ENCODE results near the gene AADAT.
"Not testable (repeated sequence)": the region's sequence is repeated elsewhere in the genome, so short reads cannot be mapped to it uniquely, and the experiment has no call there.

AADAT gene

GRCh38 chr4:170049766-170050165 is 40.0 kb downstream of the AADAT start:
- no peak for DNase-seq (ENCODE audit: low read depth)
- TF ChIP-seq, protein P1, sequence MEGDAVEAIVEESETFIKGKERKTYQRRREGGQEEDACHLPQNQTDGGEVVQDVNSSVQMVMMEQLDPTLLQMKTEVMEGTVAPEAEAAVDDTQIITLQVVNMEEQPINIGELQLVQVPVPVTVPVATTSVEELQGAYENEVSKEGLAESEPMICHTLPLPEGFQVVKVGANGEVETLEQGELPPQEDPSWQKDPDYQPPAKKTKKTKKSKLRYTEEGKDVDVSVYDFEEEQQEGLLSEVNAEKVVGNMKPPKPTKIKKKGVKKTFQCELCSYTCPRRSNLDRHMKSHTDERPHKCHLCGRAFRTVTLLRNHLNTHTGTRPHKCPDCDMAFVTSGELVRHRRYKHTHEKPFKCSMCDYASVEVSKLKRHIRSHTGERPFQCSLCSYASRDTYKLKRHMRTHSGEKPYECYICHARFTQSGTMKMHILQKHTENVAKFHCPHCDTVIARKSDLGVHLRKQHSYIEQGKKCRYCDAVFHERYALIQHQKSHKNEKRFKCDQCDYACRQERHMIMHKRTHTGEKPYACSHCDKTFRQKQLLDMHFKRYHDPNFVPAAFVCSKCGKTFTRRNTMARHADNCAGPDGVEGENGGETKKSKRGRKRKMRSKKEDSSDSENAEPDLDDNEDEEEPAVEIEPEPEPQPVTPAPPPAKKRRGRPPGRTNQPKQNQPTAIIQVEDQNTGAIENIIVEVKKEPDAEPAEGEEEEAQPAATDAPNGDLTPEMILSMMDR (IDR thresholded peaks at IDR 0.05; ENCODE audit: control insufficient read depth, extremely low read depth, insufficient read depth) = no peak

DNA sequence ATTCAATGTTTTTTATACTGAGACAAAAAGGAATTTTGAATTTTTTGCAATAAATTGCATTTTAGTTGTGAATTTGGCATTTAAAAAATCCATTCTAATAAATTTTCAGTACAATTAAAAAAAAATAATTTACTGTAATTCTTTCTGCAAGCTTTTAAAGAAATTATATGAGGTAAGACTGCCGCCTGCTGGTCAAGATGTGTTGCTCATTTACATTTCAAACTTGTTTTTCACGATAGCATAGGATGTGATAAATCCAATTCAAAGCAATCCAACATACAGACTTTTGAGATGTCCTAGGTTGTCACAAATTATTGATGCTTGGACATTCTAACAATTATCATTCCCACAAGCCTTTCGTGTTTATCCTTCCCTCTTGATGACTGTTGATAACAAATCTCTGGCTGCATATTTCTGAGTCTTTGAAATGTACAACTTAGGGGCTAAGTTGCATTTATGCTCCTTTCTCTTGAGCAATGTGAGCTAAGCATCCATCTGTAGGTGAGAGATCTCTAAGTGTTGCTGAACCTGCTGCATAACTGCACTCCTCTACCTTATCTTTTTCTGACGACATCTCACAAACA is 41.9 kb downstream of the AADAT start:
- no peak overlapping the region for H3K4me3 ChIP-seq (ENCODE audit: low read depth, low read length)
- TF ChIP-seq, protein P1 (IDR thresholded peaks at IDR 0.05; ENCODE audit: control insufficient read depth, extremely low read depth, insufficient read depth) = peak; percentile 70
- DNase-seq (ENCODE audit: low read depth) = peak; percentile 50

More at GRCh38 chr4:170049766-170050165, 40.0 kb downstream of the AADAT start:
- H3K4me3 ChIP-seq (ENCODE audit: low read depth, low read length) = no peak overlapping the region

DNA sequence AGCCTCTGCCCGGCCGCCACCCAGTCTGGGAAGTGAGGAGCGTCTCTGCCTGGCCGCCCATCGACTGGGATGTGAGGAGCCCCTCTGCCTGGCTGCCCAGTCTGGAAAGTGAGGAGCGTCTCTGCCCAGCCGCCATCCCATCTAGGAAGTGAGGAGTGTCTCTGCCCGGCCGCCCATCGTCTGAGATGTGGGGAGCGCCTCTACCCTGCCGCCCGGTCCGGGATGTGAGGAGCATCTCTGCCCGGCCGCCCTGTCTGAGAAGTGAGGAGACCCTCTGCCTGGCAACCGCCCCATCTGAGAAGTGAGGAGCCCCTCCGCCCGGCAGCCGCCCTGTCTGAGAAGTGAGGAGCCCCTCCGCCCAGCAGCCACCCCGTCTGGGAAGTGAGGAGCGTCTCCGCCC is 43.6 kb downstream of the AADAT start:
- not testable (repeated sequence) for DNase-seq (ENCODE audit: low read depth)

GRCh38 chr4:170040031-170040680 is 49.6 kb downstream of the AADAT start:
- no peak for DNase-seq (ENCODE audit: low read depth)
- TF ChIP-seq, protein P1 (IDR thresholded peaks at IDR 0.05; ENCODE audit: control insufficient read depth, extremely low read depth, insufficient read depth) = no peak
- H3K4me3 ChIP-seq (ENCODE audit: low read depth, low read length) = no peak overlapping the region

More for the DNA sequence above, 43.6 kb downstream of the AADAT start:
- not testable (repeated sequence) for H3K4me3 ChIP-seq (ENCODE audit: low read depth, low read length)

GRCh38 chr4:170038769-170039168 is 51.0 kb downstream of the AADAT start:
- H3K4me3 ChIP-seq (ENCODE audit: low read depth, low read length) = no peak overlapping the region
- TF ChIP-seq, protein P1 (IDR thresholded peaks at IDR 0.05; ENCODE audit: control insufficient read depth, extremely low read depth, insufficient read depth) = no peak
- DNase-seq (ENCODE audit: low read depth) = no peak

DNA sequence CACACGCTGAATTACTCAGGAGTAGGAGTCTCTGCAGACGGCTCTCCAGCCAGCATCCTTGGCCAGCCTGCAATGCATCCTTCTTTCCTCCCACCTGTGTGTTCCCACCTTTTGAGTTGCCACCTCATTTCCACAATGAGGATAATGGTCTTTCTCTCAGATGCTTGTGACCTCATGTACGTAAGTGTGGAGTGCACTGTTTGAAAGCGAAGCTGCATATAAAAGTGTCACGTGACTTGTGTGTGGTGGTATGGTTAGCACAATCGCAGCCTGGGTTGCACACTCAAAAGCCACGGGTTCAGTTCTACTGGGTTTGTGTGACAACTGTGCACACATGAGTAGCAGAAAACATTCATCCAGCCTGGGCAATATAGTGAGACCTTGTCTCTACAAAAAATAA is 51.5 kb downstream of the AADAT start:
- DNase-seq (ENCODE audit: low read depth) = no peak
- TF ChIP-seq, protein P1 (IDR thresholded peaks at IDR 0.05; ENCODE audit: control insufficient read depth, extremely low read depth, insufficient read depth) = no peak

GRCh38 chr4:170037481-170037880 is 52.3 kb downstream of the AADAT start:
- TF ChIP-seq, protein P1 (IDR thresholded peaks at IDR 0.05; ENCODE audit: control insufficient read depth, extremely low read depth, insufficient read depth) = no peak
- no peak for DNase-seq (ENCODE audit: low read depth)
- no peak overlapping the region for H3K4me3 ChIP-seq (ENCODE audit: low read depth, low read length)

More for the DNA sequence above, 51.5 kb downstream of the AADAT start:
- H3K4me3 ChIP-seq (ENCODE audit: low read depth, low read length) = no peak overlapping the region
